Measurements from ENCODE around the gene ZNF397. TPM values are rescaled to one million over a fixed set of nuclear protein-coding genes. Genes with fewer than 3 reads are reported as not detected.

Gene ZNF397
- total and polyA plus RNA-seq, 2 donors = 19.5 to 19.7 TPM

DNA sequence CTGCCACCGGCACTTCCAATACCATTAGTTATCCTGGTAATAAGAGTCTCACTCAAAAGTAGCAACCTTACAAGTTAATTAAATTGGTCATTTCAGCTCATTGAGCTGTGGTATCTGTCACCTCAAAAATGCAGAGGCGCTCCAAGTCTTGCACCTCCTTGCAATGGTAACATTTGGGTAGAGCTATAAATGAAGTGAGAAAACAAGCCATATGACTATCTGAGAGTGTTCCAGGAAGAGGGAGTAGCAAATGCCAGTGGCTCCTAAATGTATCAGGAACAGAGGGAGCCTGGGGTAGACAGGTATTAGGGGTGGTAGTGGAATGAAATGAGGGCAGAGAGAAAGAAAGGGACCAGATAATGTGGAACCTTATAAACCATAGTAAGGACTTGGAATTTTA, 55.2 kb downstream of the ZNF397 start:
- no peak for DNase-seq (ENCODE audit: low read depth in 6 of 9, low spot score in 9 of 9)
- peaks cover 1 to 2% of the 10 kb centered on the region in 2 donors for H3K4me1 ChIP-seq (ENCODE audit: control insufficient read depth in 2 of 2, insufficient read depth in 2 of 2, low read length in 2 of 2)
- H3K4me3 ChIP-seq (ENCODE audit: low read length in 2 of 2) = no peak overlapping the region
- H3K27me3 ChIP-seq (ENCODE audit: control insufficient read depth in 2 of 2, insufficient read depth in 1 of 2, low read length in 1 of 2) = no peaks in the 10 kb centered on the region
- WGBS = 96% methylated on average over 2 of the region's 2 CpGs
- H3K36me3 ChIP-seq (ENCODE audit: control insufficient read depth in 2 of 2, insufficient read depth in 2 of 2, low read length in 1 of 2) = peaks cover 9 to 48% of the 10 kb centered on the region in 2 donors
- no peak overlapping the region for H3K27ac ChIP-seq (ENCODE audit: low read depth in 1 of 2, low read length in 1 of 2)
- H3K9me3 ChIP-seq (ENCODE audit: control insufficient read depth in 2 of 2, insufficient read depth in 1 of 2, low read length in 1 of 2) = peaks cover 0 to 4% of the 10 kb centered on the region in 2 donors

DNA sequence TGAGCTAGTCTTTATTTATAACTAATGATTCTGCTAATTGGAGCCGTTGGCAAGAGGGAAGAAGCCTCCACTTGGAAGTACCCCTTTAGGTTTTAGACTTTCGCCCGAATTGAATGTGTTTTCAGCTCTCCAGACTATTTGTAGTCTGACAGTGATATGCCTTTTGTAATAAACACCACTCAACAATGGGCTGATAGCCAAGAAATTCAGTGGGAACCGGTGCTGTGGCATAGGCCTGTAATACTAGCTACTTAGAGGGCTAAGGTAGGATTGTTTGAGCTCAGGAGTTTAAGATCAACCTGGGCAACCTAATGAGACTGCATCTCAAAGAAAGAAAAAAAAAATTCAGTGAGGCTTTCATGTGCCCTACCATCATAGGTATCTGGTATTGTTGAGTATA, 62.8 kb downstream of the ZNF397 start:
- Histone ChIP-seq H3K27ac (ENCODE audit: low read depth in 1 of 2, low read length in 1 of 2) (no peak overlapping the region), H3K36me3 (ENCODE audit: control insufficient read depth in 2 of 2, insufficient read depth in 2 of 2, low read length in 1 of 2) (peaks cover 31 to 41% of the 10 kb centered on the region in 2 donors), H3K4me3 (ENCODE audit: low read length in 2 of 2) (no peak overlapping the region), H3K27me3 (ENCODE audit: control insufficient read depth in 2 of 2, insufficient read depth in 1 of 2, low read length in 1 of 2) (no peaks in the 10 kb centered on the region), H3K9me3 (ENCODE audit: control insufficient read depth in 2 of 2, insufficient read depth in 1 of 2, low read length in 1 of 2) (peaks cover 11 to 18% of the 10 kb centered on the region in 2 donors), H3K4me1 (ENCODE audit: control insufficient read depth in 2 of 2, insufficient read depth in 2 of 2, low read length in 2 of 2) (no peaks in the 10 kb centered on the region)
- WGBS = 97% methylated on average over 4 of the region's 4 CpGs
- DNase-seq (ENCODE audit: low read depth in 6 of 9, low spot score in 9 of 9) = no peak

DNA sequence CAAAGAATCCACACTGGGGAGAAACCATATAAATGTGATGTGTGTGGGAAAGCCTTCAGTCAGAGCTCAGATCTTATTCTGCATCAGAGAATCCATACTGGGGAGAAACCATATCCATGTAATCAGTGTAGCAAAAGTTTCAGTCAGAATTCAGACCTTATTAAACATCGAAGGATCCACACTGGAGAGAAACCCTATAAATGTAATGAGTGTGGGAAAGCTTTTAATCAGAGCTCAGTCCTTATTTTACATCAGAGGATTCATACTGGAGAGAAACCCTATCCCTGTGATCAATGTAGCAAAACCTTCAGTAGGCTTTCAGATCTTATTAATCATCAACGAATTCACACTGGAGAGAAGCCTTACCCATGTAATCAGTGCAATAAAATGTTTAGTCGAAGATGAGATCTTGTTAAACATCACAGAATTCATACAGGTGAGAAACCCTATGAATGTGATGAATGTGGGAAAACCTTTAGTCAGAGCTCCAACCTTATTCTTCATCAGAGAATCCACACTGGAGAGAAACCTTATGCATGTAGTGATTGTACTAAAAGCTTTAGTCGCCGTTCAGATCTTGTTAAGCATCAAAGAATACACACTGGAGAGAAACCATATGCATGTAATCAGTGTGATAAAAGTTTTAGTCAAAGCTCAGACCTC, 65.9 kb downstream of the ZNF397 start:
- DNase-seq (ENCODE audit: low read depth in 6 of 9, low spot score in 9 of 9) = no peak
- Histone ChIP-seq H3K4me3 (ENCODE audit: low read length in 2 of 2) (no peak overlapping the region), H3K4me1 (ENCODE audit: control insufficient read depth in 2 of 2, insufficient read depth in 2 of 2, low read length in 2 of 2) (no peaks in the 10 kb centered on the region), H3K9me3 (ENCODE audit: control insufficient read depth in 2 of 2, insufficient read depth in 1 of 2, low read length in 1 of 2) (peaks cover 11 to 14% of the 10 kb centered on the region in 2 donors), H3K27ac (ENCODE audit: low read depth in 1 of 2, low read length in 1 of 2) (no peak overlapping the region), H3K27me3 (ENCODE audit: control insufficient read depth in 2 of 2, insufficient read depth in 1 of 2, low read length in 1 of 2) (no peaks in the 10 kb centered on the region), H3K36me3 (ENCODE audit: control insufficient read depth in 2 of 2, insufficient read depth in 2 of 2, low read length in 1 of 2) (peaks cover 26 to 30% of the 10 kb centered on the region in 2 donors)
- WGBS = 98% methylated on average over 5 of the region's 5 CpGs

Other genes with a start within 250 kb of the ZNF397 start
- 55.2 TPM for gene MAPRE2, start 199.6 kb upstream of the ZNF397 start, total RNA-seq
- gene MAPRE2, start 199.6 kb upstream of the ZNF397 start, polyA plus RNA-seq = 41.2 TPM
- 11.6 TPM for gene ZSCAN30, start 49.2 kb downstream of the ZNF397 start, total RNA-seq
- gene ZSCAN30, start 49.2 kb downstream of the ZNF397 start, polyA plus RNA-seq = 21.2 TPM
- 47.5 TPM for gene ZNF24, start 103.4 kb downstream of the ZNF397 start, total RNA-seq
- gene ZNF24, start 103.4 kb downstream of the ZNF397 start, polyA plus RNA-seq = 24.6 TPM
- 1.7 TPM for gene ZNF396, start 136.3 kb downstream of the ZNF397 start, total RNA-seq
- gene ZNF396, start 136.3 kb downstream of the ZNF397 start, polyA plus RNA-seq = 4.3 TPM